HEK293 (cell line): Measurements from ENCODE around the gene GDPD3.

Source experiments
- CTCF ChIP-seq: fragments of 450-650 bp; formaldehyde crosslinking; IDR thresholded peaks from 2 replicates; pipeline ENCODE4 v1.5.1; 2016; ENCODE audit warnings: missing biosample characterization, missing genetic modification characterization
- ZNF169 ChIP-seq: fragments of 450-650 bp; formaldehyde crosslinking; IDR thresholded peaks from 2 replicates; pipeline ENCODE4 v1.5.1; 2016; ENCODE audit warnings: missing biosample characterization, missing genetic modification characterization
- ZNF530 ChIP-seq: fragments of 450-650 bp; formaldehyde crosslinking; IDR thresholded peaks from 2 replicates; pipeline ENCODE4 v1.5.1; 2016; ENCODE audit warnings: low read depth, missing biosample characterization, missing genetic modification characterization

DNA sequence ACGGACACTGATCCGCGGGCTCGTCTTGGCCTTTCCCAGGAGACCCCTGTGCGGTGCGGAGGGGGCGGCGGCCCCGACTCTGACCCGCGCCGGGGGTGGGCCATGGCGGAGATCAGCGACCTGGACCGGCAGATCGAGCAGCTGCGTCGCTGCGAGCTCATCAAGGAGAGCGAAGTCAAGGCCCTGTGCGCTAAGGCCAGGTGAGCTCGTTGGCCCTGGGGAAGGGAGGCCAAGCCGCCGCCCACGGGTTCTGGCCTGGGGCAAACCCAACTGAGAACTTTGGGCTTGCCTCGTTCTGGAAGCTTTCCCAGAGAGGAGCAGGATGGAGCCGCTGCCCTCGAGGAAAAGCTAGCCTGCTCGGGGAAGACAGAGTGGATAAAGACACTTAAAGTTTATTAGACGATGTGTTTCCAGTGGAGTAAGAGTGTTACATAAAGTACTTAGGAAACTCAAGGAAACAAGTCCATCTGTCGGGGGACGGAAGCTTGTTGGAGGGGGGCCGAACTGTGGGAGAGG, 37.0 kb downstream of the GDPD3 start:
- TF ChIP-seq ZNF169 (tag by site-specific recombination) (no peak), CTCF (tag by site-specific recombination) (no peak), ZNF530 (tag by site-specific recombination) (no peak)
